GM12892 (cell line): ENCODE data around the gene RANGRF.

Experiments
- POLR2A ChIP-seq: IDR thresholded peaks from 2 replicates; pipeline ENCODE4 v1.6.1; 2011; ENCODE audit warnings: low read depth, low read length, control low read depth
- TAF1 ChIP-seq: IDR thresholded peaks from 2 replicates; pipeline ENCODE4 v1.6.1; 2011; ENCODE audit warnings: low read depth, mild to moderate bottlenecking, control low read depth, low read length, borderline replicate concordance

- TF ChIP-seq POLR2A (no peak), TAF1 (no peak)
These were observed 32.2 kb upstream of the RANGRF start for GRCh38 chr17:8256291-8256690.
